Effector memory CD8-positive, alpha-beta T cell (primary cell): ENCODE measurements around the gene ATP1A4.

Source experiments
- ATAC-seq: fragments of 150-1000 bp; cut with Tn5 transposase; replicated peaks from 2 replicates; pipeline ENCODE4 v1.10.0; 2021; ENCODE audit warnings: mild to moderate bottlenecking, moderate library complexity
- DNase-seq, 3 experiments: peaks; one replicate each; pipeline ENCODE4 v3.0.0; 2021
- H3K27ac Mint-ChIP-seq, 2 donors: one replicate each; pipeline ENCODE4 v1.8.0; 2022; ENCODE audit warnings: mild to moderate bottlenecking in 2 of 2, mixed read lengths in 2 of 2, moderate library complexity in 2 of 2
- H3K27me3 Mint-ChIP-seq, 2 donors: one replicate each; pipeline ENCODE4 v1.8.0; 2022; ENCODE audit warnings: mixed read lengths in 2 of 2
- H3K36me3 Mint-ChIP-seq: one replicate; pipeline ENCODE4 v1.8.0; 2022; ENCODE audit warnings: mild to moderate bottlenecking, moderate library complexity, mixed read lengths; ENCODE audit not compliant: insufficient read depth
- H3K4me1 Mint-ChIP-seq, 2 donors: one replicate each; pipeline ENCODE4 v1.8.0; 2022; ENCODE audit warnings: low read depth in 2 of 2, mixed read lengths in 2 of 2
- H3K4me3 Mint-ChIP-seq, 2 donors: one replicate each; pipeline ENCODE4 v1.8.0; 2022; ENCODE audit warnings: mild to moderate bottlenecking in 2 of 2, mixed read lengths in 2 of 2, moderate library complexity in 2 of 2
- H3K9me3 Mint-ChIP-seq, 2 donors: one replicate each; pipeline ENCODE4 v1.8.0; 2022; ENCODE audit warnings: mixed read lengths in 2 of 2

The ATP1A4 gene

DNA sequence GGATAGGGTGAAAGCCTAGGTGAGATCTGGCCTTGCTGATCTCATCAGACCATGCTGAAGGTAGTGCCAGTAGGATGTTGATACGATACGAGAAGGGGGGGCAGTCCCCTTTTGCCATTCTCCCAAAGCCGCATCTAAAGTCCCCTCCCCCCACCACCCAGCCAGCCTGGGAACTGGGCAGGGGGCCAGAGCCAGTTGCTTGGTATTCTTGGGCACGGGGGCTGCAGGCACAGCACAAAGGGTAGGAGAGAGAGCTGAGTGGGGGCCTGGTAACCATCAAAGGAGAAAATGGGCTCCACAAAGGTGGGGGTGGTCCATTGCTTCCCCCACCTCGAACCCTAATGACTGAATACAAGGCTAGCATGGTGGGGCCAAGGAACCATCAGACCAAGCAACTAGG, 59.2 kb downstream of the ATP1A4 start:
- Mint-ChIP-seq H3K9me3 (no peaks in the 10 kb centered on the region), H3K27ac (peak overlapping the region in 1 of 2 donors; percentile 29), H3K27me3 (no peaks in the 10 kb centered on the region), H3K4me1 (peaks cover 20 to 22% of the 10 kb centered on the region in 2 donors), H3K36me3 (peaks cover 15% of the 10 kb centered on the region), H3K4me3 (no peak overlapping the region)
- ATAC-seq (no peak), DNase-seq (no peak)

DNA sequence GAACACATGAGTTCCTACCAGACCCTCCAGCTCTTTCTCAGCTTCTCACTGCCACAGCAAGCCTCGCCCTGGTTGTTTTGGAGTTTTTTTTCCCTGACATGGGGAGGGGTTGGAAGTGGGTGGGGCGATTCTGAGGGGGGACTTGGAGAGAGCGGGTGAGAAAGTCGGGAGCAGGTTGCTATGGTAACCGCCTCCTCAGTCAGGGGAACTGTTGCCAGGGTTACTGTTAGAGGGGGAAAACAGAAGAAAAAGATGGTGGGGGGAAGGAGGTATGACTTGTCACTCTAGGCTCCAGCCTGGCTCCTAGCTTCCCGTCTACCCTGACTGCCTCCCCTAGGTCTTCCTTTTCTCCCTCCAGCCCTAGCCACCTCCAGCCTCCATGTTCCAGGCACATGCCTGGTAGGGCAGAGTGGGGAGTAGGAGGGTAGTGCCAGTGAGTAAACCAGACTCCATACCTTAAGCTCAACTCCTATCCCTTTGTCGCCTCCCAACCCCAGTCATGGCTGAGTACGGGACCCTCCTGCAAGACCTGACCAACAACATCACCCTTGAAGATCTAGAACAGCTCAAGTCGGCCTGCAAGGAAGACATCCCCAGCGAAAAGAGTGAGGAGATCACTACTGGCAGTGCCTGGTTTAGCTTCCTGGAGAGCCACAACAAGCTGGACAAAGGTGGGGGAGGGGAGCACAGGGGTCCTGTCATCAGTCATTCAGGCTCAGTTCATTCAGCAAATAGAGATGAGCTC, 59.8 kb downstream of the ATP1A4 start:
- peak overlapping the region; percentile 29 to 78 for H3K27ac Mint-ChIP-seq
- no peak for ATAC-seq
- H3K4me1 Mint-ChIP-seq: peaks cover 16 to 20% of the 10 kb centered on the region in 2 donors
- peaks cover 18% of the 10 kb centered on the region for H3K36me3 Mint-ChIP-seq
- H3K4me3 Mint-ChIP-seq: no peak overlapping the region
- no peaks in the 10 kb centered on the region for H3K9me3 Mint-ChIP-seq
- no peaks in the 10 kb centered on the region for H3K27me3 Mint-ChIP-seq
- DNase-seq: no peak

DNA sequence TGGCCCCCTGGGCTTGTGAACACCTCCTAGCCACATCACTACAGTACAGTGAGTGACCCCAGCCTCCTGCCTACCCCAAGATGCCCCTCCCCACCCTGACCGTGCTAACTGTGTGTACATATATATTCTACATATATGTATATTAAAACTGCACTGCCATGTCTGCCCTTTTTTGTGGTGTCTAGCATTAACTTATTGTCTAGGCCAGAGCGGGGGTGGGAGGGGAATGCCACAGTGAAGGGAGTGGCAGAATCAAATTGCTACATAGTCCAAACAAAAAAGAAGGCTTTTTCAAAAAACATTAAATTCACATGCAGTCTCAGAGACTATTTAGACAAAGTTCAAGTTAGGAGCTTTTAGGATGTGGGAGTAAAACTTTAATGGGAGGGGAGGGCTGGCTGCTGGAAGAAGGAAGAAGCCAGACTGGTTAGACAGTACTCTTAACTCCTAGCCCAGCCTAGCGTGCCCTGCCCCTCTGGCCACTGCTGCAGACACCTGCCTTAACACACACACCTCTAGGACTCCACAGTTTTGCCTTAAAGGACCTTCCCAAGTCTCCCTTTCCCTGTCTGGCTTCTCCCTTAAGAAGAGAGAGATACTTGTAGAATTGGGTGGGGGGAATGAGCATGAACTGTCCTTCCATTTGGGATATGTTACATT, 63.2 kb downstream of the ATP1A4 start:
- Mint-ChIP-seq H3K27me3 (no peaks in the 10 kb centered on the region), H3K27ac (peak overlapping the region; percentile 35 to 62), H3K9me3 (no peaks in the 10 kb centered on the region), H3K4me1 (peaks cover 1 to 3% of the 10 kb centered on the region in 2 donors), H3K4me3 (no peak overlapping the region), H3K36me3 (peaks cover 34% of the 10 kb centered on the region)
- DNase-seq: no peak
- no peak for ATAC-seq

DNA sequence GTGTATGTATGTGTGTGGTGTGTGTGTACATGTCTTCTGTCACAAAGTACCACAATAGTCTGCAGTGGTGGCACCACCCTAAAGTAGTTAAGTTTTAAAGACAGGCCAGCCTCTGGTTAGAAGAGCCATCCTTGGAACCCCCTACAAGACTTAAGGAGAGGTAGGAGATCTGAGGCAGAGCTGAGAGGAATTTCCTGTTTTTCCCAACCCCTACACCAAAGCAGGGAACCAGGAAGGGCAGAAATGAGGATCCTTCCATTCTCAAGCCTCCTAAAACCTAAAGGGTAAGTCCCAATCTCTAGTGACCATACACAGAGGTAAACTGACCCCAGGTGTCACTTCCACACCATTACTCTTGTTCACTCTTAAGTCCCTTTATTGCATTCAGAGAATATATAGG, 64.9 kb downstream of the ATP1A4 start:
- H3K4me1 Mint-ChIP-seq: no peaks in the 10 kb centered on the region
- no peak overlapping the region for H3K4me3 Mint-ChIP-seq
- peaks cover 41% of the 10 kb centered on the region for H3K36me3 Mint-ChIP-seq
- H3K27me3 Mint-ChIP-seq: no peaks in the 10 kb centered on the region
- ATAC-seq (no peak), DNase-seq (no peak)
- no peaks in the 10 kb centered on the region for H3K9me3 Mint-ChIP-seq
- H3K27ac Mint-ChIP-seq: peak overlapping the region in 1 of 2 donors; percentile 7

DNA sequence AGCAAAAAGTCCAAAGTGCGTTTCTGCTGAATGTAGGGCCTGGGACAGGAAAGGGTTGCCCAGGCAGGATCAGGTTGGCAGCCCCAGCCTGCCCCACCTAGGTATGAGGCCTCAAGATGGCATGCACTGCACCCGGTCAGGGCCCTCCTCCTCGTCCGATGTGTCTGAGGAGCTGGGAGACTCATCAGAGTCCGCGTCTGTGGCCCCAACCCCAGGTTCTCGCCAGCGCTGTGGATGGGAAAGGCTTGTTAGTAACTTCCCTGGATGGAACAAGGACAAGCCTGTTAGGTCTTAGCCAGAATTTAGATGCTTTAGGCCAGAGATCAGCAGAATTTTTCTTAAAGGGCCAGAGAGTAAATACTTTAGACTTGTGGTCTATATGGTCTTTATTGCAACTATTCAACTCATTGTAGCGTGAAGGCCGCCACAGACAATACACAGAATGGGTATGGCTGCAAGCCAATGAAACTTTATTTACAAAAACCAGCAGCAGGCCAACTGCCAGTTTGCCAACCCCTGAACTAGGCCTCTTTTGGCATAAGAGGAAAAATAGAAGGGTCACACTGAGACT, 66.2 kb downstream of the ATP1A4 start:
- DNase-seq (no peak), ATAC-seq (no peak)
- H3K36me3 Mint-ChIP-seq: peaks cover 46% of the 10 kb centered on the region
- no peaks in the 10 kb centered on the region for H3K27me3 Mint-ChIP-seq
- peak overlapping the region; percentile 7 to 41 for H3K27ac Mint-ChIP-seq
- H3K4me3 Mint-ChIP-seq: no peak overlapping the region
- H3K9me3 Mint-ChIP-seq: no peaks in the 10 kb centered on the region
- H3K4me1 Mint-ChIP-seq: no peaks in the 10 kb centered on the region

DNA sequence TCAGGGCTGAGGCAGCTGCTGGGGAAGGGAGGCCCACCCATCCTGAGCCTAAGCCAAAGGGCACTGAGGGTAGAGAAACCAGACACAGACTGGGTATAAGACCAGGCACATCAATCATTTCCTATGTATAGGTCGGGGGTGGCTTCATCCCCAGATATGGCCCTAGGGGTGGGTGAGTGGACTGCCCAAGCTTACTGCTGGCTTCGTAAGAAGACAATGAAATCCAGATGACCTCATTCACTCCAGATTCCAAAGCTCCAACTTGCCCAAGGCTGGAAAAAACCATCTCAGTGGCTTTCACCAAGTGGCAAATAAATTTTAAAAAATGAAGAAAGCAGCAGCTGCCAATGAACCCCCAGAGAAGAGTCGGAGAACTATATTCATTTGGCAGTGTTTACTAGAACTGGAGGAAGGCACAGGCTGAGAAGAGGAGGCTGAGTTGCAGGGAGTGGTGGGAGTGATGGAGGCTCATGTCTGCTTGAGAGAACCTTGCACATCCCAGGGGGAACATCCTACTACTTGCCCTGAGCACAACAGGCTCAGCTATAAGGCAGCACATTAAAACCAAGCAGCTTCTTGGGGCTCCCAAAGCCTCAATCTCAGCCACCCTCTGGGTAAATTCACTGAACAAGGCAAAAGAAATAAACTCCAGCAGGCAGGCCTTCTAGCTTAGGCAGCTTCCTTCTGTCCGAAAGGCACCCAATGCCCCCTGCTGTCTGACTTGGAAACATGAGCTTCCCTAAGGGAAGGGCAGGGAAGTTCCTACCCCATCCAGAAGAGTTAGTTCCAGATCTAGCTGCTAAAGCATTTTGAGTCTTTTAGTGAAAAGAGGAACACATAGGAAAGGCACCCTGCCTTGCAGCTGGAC, 67.9 kb downstream of the ATP1A4 start:
- no peak overlapping the region for H3K4me3 Mint-ChIP-seq
- peak overlapping the region in 1 of 2 donors; percentile 74 for H3K27ac Mint-ChIP-seq
- no peaks in the 10 kb centered on the region for H3K9me3 Mint-ChIP-seq
- H3K36me3 Mint-ChIP-seq: peaks cover 58% of the 10 kb centered on the region
- no peaks in the 10 kb centered on the region for H3K27me3 Mint-ChIP-seq
- DNase-seq (no peak), ATAC-seq (no peak)
- no peaks in the 10 kb centered on the region for H3K4me1 Mint-ChIP-seq

DNA sequence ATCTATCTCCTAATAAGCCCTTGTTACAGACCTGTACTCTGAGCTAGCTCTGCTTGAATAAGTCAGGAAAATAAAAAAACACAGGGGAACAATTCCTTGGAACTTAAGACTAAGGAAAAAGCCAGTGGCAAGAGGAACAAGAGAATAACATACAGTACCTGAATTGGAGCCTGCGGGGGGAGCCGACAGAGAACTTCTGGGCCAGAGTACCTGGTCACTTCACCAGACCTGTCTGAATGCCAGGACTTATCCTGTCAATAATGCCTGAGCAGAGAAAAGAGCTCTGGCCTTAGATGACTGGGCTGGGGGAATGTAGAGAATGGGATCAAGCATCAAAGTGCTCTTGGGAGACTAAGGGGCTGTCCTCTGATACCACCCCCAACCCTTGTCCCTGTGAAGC, 68.9 kb downstream of the ATP1A4 start:
- no peak overlapping the region for H3K4me3 Mint-ChIP-seq
- H3K27me3 Mint-ChIP-seq: no peaks in the 10 kb centered on the region
- ATAC-seq (no peak), DNase-seq (no peak)
- H3K27ac Mint-ChIP-seq: peak overlapping the region; percentile 4 to 27
- H3K36me3 Mint-ChIP-seq: peaks cover 57% of the 10 kb centered on the region
- H3K4me1 Mint-ChIP-seq: no peaks in the 10 kb centered on the region
- H3K9me3 Mint-ChIP-seq: no peaks in the 10 kb centered on the region

DNA sequence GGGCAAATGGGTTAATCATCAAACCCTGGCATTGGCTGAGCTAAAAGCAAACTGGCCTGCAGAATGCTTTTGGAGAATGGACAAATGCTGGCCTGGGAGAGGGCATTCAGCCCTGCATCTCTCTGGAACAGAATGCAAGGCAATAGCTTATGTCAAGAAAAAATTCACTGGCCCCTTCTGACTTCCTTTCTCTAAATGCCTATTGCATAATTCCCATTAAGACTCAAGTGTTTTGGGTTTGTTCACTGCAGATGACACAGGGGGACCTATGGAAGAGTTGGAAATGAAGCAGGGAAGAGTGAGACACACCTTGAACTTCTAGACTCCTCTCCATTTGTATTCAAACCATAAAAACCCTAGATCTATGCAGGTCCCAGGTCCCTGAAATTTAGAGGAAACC, 69.7 kb downstream of the ATP1A4 start:
- Mint-ChIP-seq H3K27ac (peak overlapping the region; percentile 4 to 27), H3K4me3 (no peak overlapping the region)

DNA sequence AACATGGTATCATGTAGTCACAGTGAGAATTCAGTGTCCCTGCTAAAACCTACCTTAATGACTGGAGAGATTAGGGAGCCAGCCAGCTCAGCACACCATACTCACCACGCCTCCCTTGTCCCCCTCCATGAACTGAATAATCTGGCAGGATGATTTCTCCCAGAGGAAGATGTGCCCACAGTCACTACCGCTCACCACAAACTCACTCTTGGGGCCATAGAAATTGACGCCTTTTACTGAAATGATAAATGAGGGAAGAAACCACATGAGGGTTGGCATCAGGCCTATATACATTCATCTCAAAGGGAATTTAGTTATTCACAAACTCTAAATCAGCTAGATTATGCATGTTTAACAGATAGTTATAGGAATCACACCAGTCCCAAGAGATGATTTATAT, 71.1 kb downstream of the ATP1A4 start:
- peaks cover 48% of the 10 kb centered on the region for H3K36me3 Mint-ChIP-seq
- no peaks in the 10 kb centered on the region for H3K27me3 Mint-ChIP-seq
- H3K4me3 Mint-ChIP-seq: no peak overlapping the region
- H3K9me3 Mint-ChIP-seq: no peaks in the 10 kb centered on the region
- DNase-seq (no peak), ATAC-seq (no peak)
- H3K4me1 Mint-ChIP-seq: no peaks in the 10 kb centered on the region
- peak overlapping the region; percentile 19 to 26 for H3K27ac Mint-ChIP-seq

More for the DNA sequence above, 69.7 kb downstream of the ATP1A4 start:
- DNase-seq: no peak
- ATAC-seq: no peak
- H3K4me1 Mint-ChIP-seq: no peaks in the 10 kb centered on the region
- no peaks in the 10 kb centered on the region for H3K27me3 Mint-ChIP-seq
- no peaks in the 10 kb centered on the region for H3K9me3 Mint-ChIP-seq
- peaks cover 52% of the 10 kb centered on the region for H3K36me3 Mint-ChIP-seq

DNA sequence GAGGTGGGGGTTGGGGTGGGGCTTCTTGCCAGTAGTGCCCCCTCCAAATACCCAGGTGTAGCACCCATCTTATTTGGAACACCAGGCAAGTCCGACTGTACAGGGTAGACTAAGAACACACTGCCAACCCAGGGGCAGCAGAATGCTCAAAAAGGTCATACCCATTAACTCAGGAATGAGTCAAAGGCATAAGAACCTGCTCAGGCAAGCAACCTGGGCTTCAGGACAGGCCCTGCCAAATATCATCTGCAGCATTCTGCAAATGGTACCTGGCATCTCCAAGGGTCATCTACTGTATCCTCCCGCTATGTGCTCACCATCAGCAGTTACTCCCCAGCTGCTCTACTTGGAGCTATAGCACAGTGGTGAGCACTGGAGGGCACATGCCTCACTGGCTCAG, 73.2 kb downstream of the ATP1A4 start:
- peaks cover 51% of the 10 kb centered on the region for H3K36me3 Mint-ChIP-seq
- ATAC-seq (no peak), DNase-seq (no peak)
- no peak overlapping the region for H3K27ac Mint-ChIP-seq
- no peak overlapping the region for H3K4me3 Mint-ChIP-seq
- no peaks in the 10 kb centered on the region for H3K4me1 Mint-ChIP-seq
- no peaks in the 10 kb centered on the region for H3K27me3 Mint-ChIP-seq
- H3K9me3 Mint-ChIP-seq: no peaks in the 10 kb centered on the region

DNA sequence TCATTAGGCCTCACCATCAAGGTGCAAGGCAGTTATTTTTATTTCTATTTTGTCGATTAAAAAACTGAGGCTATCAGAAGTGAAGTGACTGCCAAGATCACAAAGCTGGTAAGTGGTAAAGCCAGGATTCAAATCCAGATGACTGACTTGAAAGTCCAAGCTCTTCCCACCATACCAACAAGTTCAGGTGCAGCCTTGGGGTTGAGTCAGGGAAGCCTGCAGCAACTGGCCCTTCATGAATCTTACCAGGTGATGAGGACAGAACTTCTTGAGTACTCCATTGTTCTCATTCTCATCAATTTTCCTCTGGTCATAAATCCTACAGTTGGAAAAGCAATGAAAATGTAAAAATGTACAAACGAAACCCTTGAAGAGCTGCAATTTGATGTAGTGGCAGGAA, 73.9 kb downstream of the ATP1A4 start:
- ATAC-seq (no peak), DNase-seq (no peak)
- no peak overlapping the region for H3K27ac Mint-ChIP-seq
- no peaks in the 10 kb centered on the region for H3K4me1 Mint-ChIP-seq
- H3K4me3 Mint-ChIP-seq: no peak overlapping the region
- no peaks in the 10 kb centered on the region for H3K9me3 Mint-ChIP-seq
- no peaks in the 10 kb centered on the region for H3K27me3 Mint-ChIP-seq
- peaks cover 58% of the 10 kb centered on the region for H3K36me3 Mint-ChIP-seq

DNA sequence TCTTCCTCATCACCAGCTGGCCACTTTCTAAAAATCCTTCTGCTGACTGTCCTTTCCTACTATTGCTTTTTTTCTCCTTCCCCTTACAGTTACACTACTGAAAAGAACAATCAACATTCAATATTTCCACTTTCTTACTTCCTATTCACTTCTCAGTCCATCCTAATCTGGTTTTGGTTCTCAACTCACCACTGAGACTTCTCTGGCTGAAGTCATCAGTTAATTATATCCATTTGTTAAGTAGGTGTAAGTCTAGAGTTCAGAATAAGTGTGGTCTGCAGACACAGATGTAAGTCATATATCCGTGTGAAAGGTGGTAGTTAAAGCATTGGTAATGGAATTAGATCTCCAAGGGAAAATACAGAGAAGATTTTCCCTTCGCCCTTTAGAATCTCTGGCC, 75.2 kb downstream of the ATP1A4 start:
- H3K4me1 Mint-ChIP-seq: no peaks in the 10 kb centered on the region
- no peak for DNase-seq
- no peak overlapping the region for H3K27ac Mint-ChIP-seq
- no peak for ATAC-seq
- no peaks in the 10 kb centered on the region for H3K9me3 Mint-ChIP-seq
- peaks cover 61% of the 10 kb centered on the region for H3K36me3 Mint-ChIP-seq
- no peak overlapping the region for H3K4me3 Mint-ChIP-seq
- H3K27me3 Mint-ChIP-seq: no peaks in the 10 kb centered on the region

DNA sequence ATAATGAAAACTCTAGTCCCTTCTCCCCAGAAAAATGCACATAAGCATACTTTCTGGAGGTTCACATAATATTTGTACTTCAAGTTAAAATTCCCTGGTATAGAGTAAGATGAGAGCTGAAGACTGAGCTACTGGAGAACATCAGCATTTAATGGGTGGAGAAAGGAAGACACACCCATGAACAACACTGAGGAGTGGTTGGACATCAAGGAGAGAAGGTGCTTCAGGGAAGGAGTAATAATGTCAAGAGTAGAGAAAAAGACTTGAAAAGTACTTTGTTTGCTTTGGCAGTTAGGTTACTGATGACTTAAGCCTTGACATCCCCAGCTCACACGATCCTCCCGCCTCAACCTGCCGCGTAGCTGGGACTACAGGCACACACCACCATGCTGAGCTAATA, 75.6 kb downstream of the ATP1A4 start:
- Mint-ChIP-seq H3K4me3 (no peak overlapping the region), H3K36me3 (peaks cover 61% of the 10 kb centered on the region), H3K9me3 (no peaks in the 10 kb centered on the region), H3K27ac (no peak overlapping the region), H3K27me3 (no peaks in the 10 kb centered on the region), H3K4me1 (no peaks in the 10 kb centered on the region)
- ATAC-seq (no peak), DNase-seq (no peak)
